Endothelial cell (in vitro differentiated cells): ENCODE data around the gene PADI1. TPM values are rescaled to one million over a fixed set of nuclear protein-coding genes. Genes with fewer than 3 reads are reported as not detected.

Experiments used
- DNase-seq: peaks from one replicate; pipeline ENCODE4 v3.0.0; 2021; ENCODE audit warnings: low spot score
- H3K27ac Mint-ChIP-seq: one replicate; pipeline ENCODE4 v1.8.0; 2021; ENCODE audit warnings: mixed read lengths, inconsistent platforms; ENCODE audit not compliant: unreplicated experiment
- H3K27me3 Mint-ChIP-seq: one replicate; pipeline ENCODE4 v1.8.0; 2021; ENCODE audit warnings: mild to moderate bottlenecking, moderate library complexity, mixed read lengths, inconsistent platforms; ENCODE audit not compliant: unreplicated experiment
- H3K36me3 Mint-ChIP-seq: one replicate; pipeline ENCODE4 v1.8.0; 2021; ENCODE audit warnings: mild to moderate bottlenecking, low read depth, mixed read lengths, inconsistent platforms; ENCODE audit not compliant: unreplicated experiment
- H3K4me1 Mint-ChIP-seq: one replicate; pipeline ENCODE4 v1.8.0; 2021; ENCODE audit warnings: mild to moderate bottlenecking, mixed read lengths, inconsistent platforms; ENCODE audit not compliant: unreplicated experiment
- H3K4me3 Mint-ChIP-seq: one replicate; pipeline ENCODE4 v1.8.0; 2021; ENCODE audit warnings: mild to moderate bottlenecking, mixed read lengths, inconsistent platforms; ENCODE audit not compliant: unreplicated experiment
- H3K9me3 Mint-ChIP-seq: one replicate; pipeline ENCODE4 v1.8.0; 2021; ENCODE audit warnings: mixed read lengths, inconsistent platforms; ENCODE audit not compliant: unreplicated experiment
- CTCF ChIP-seq: fragments of 200-600 bp; sonication (generic); IDR thresholded peaks from one replicate; pipeline ENCODE4 v1.5.0; 2021; ENCODE audit warnings: antibody characterized with exemption; ENCODE audit not compliant: unreplicated experiment
- total RNA-seq: library from RNA; stranded (reverse); fragmentation: NEBNext Ultra II Directional; extraction: Animal tissue kit (Norgen Biotek cat#: 25700); gene quantifications from one replicate; pipeline ENCODE4 v1.2.1, GENCODE V29; 2021; ENCODE audit not compliant: unreplicated experiment

The PADI1 gene
- total RNA-seq, 1 donor from 2014 or later: 0.08 TPM

GRCh38 chr1:17211377-17211776, 6.4 kb downstream of the PADI1 start:
- Mint-ChIP-seq H3K9me3 (no peaks in the 10 kb centered on the region), H3K27me3 (peaks cover 9% of the 10 kb centered on the region), H3K4me3 (no peak overlapping the region), H3K36me3 (no peaks in the 10 kb centered on the region), H3K4me1 (peaks cover 6% of the 10 kb centered on the region), H3K27ac (no peak overlapping the region)
- no peak for TF ChIP-seq CTCF
- no peak for DNase-seq

GRCh38 chr1:17212009-17212408, 7.1 kb downstream of the PADI1 start:
- H3K4me1 Mint-ChIP-seq: peaks cover 6% of the 10 kb centered on the region

GRCh38 chr1:17212487-17213121, 7.7 kb downstream of the PADI1 start:
- DNase-seq: no peak
- peaks cover 9% of the 10 kb centered on the region for H3K27me3 Mint-ChIP-seq
- TF ChIP-seq CTCF: no peak
- no peaks in the 10 kb centered on the region for H3K36me3 Mint-ChIP-seq
- no peak overlapping the region for H3K27ac Mint-ChIP-seq
- no peak overlapping the region for H3K4me3 Mint-ChIP-seq
- H3K9me3 Mint-ChIP-seq: no peaks in the 10 kb centered on the region
- peaks cover 6% of the 10 kb centered on the region for H3K4me1 Mint-ChIP-seq

More at GRCh38 chr1:17212009-17212408, 7.1 kb downstream of the PADI1 start:
- Mint-ChIP-seq H3K27ac (no peak overlapping the region), H3K9me3 (no peaks in the 10 kb centered on the region), H3K27me3 (peaks cover 9% of the 10 kb centered on the region), H3K4me3 (no peak overlapping the region), H3K36me3 (no peaks in the 10 kb centered on the region)
- no peak for DNase-seq
- TF ChIP-seq CTCF: no peak

- H3K36me3 Mint-ChIP-seq: no peaks in the 10 kb centered on the region
- peaks cover 9% of the 10 kb centered on the region for H3K27me3 Mint-ChIP-seq
- H3K9me3 Mint-ChIP-seq: no peaks in the 10 kb centered on the region
- H3K4me3 Mint-ChIP-seq: no peak overlapping the region
- DNase-seq: no peak
- H3K27ac Mint-ChIP-seq: no peak overlapping the region
- TF ChIP-seq CTCF: no peak
- H3K4me1 Mint-ChIP-seq: peaks cover 6% of the 10 kb centered on the region
Observed at GRCh38 chr1:17213148-17213781, 8.3 kb downstream of the PADI1 start.

GRCh38 chr1:17213782-17214148, 8.8 kb downstream of the PADI1 start:
- H3K4me3 Mint-ChIP-seq: no peak overlapping the region
- no peaks in the 10 kb centered on the region for H3K9me3 Mint-ChIP-seq
- H3K27ac Mint-ChIP-seq: no peak overlapping the region
- no peak for DNase-seq
- H3K4me1 Mint-ChIP-seq: peaks cover 6% of the 10 kb centered on the region
- peaks cover 9% of the 10 kb centered on the region for H3K27me3 Mint-ChIP-seq
- H3K36me3 Mint-ChIP-seq: no peaks in the 10 kb centered on the region
- no peak for TF ChIP-seq CTCF
